SK-N-MC (cell line): ENCODE measurements around the gene C3orf52.

Experiments
- EZH2 ChIP-seq: fragments of 200-600 bp; sonication (generic); IDR thresholded peaks from one replicate; pipeline ENCODE4 v1.6.1; 2017; ENCODE audit warnings: antibody characterized with exemption
- POLR2AphosphoS5 ChIP-seq: IDR thresholded peaks from 2 replicates; pipeline ENCODE4 v1.6.1; 2012; ENCODE audit warnings: mild to moderate bottlenecking, low read depth, low read length, borderline replicate concordance

DNA sequence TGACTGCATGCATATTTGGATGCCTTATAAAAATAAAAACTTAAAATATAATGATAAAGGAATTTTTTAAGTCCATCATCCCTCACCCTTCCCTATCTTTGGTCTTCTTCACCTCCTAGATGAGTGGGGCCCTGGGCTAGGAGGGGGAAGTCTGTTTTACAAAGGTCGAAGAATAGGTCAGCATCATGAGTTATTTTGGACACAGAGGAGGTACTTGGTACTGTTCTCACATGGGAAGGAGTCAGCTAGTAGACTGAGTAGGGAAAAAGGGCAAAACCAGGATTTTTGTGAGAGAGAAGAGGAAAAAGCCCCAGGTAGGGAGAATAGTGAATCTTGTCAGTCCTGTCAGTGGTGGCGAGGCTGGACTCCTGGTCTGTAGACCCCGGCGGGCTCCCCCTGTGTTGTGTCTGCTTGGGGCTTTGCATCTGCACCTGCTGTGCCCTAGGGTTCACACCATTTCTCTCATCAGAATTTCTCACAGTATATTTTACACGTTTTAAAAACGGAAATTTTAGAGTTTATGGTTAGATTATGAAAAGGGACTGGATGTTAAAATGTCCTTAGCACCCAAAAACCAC lies 29.7 kb downstream of the C3orf52 start:
- no peak for TF ChIP-seq POLR2AphosphoS5
- TF ChIP-seq EZH2, result no peak
